ACC112 (cell line): ENCODE data around the gene CDH18.

ENCODE experiments used
- H2AFZ ChIP-seq: fragments of 200-600 bp; sonication (generic); one replicate; pipeline ENCODE4 v1.6.0; 2017; ENCODE audit warnings: antibody characterized with exemption, low read length; ENCODE audit not compliant: unreplicated experiment
- H3K27ac ChIP-seq: fragments of 200-600 bp; sonication (generic); 2 replicates; pipeline ENCODE4 v1.5.1; 2014; ENCODE audit warnings: low read depth, mild to moderate bottlenecking, antibody characterized with exemption, low read length, moderate library complexity
- H3K27me3 ChIP-seq: fragments of 200-600 bp; sonication (generic); 2 replicates; pipeline ENCODE4 v1.6.1; 2014; ENCODE audit warnings: mild to moderate bottlenecking, antibody characterized with exemption, low read length, moderate library complexity, mixed read lengths; ENCODE audit not compliant: insufficient read depth
- H3K36me3 ChIP-seq: fragments of 200-600 bp; sonication (generic); 2 replicates; pipeline ENCODE4 v1.6.1; 2016; ENCODE audit warnings: mild to moderate bottlenecking, antibody characterized with exemption, low read length, moderate library complexity, mixed read lengths; ENCODE audit not compliant: insufficient read depth
- H3K4me1 ChIP-seq: fragments of 200-600 bp; sonication (generic); one replicate; pipeline ENCODE4 v1.6.1; 2016; ENCODE audit warnings: low read length, mixed read lengths; ENCODE audit not compliant: insufficient read depth, unreplicated experiment, control insufficient read depth
- H3K4me3 ChIP-seq: fragments of 200-600 bp; sonication (generic); 2 replicates; pipeline ENCODE4 v1.5.1; 2014; ENCODE audit warnings: mild to moderate bottlenecking, low read depth, low read length
- H3K79me2 ChIP-seq: fragments of 200-600 bp; sonication (generic); one replicate; pipeline ENCODE4 v1.6.0; 2016; ENCODE audit warnings: low read length; ENCODE audit not compliant: control insufficient read depth, unreplicated experiment, insufficient read depth

Gene CDH18

GRCh38 chr5:19546521-19546920 is 441.5 kb downstream of the CDH18 start:
- Histone ChIP-seq H3K36me3 (no peaks in the 10 kb centered on the region), H3K27ac (no peak overlapping the region), H2AFZ (no peak overlapping the region), H3K27me3 (no peaks in the 10 kb centered on the region), H3K4me3 (no peak overlapping the region), H3K4me1 (peaks cover 5% of the 10 kb centered on the region), H3K79me2 (no peaks in the 10 kb centered on the region)

DNA sequence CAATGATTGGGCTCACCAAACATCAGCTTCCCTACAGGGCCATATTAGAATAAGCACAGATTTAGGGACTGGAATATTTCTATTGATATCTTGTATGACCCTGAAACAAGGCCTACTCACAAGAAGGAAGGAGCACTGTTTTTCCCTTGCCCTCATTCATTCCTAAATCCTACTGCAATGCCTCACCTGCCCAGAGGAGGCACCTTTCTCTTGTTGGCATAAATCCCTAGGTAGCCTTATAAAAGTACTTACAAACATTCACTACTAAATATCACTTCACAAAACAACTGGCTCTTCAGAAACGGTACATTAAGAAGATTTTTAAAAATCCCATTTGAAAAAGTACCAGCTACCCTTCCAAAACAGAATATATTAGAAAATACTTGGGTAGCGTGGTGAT is 449.4 kb downstream of the CDH18 start:
- Histone ChIP-seq H3K4me3 (no peak overlapping the region), H3K4me1 (no peaks in the 10 kb centered on the region)

DNA sequence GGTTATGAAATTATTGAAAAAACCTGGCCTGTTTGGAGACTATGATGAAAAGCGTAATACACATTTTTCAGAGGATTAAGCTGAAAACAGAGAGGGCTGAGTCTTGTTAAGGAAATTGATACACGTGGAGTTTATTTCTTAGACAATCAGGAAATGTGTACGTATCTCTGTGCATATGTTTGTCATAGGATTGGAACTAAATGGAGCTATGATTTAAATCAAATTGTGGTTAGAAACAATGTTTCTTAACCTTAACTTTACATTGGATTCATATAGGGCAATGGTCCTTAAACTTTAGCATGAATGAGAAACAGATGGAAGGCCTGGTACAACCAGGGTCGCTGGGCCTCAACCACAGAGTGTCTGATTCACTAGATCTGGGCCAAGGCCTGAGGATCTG is 451.6 kb downstream of the CDH18 start:
- no peak overlapping the region for H3K4me3 ChIP-seq
- H3K79me2 ChIP-seq, result no peaks in the 10 kb centered on the region
- peaks cover 2% of the 10 kb centered on the region for H3K4me1 ChIP-seq
- H2AFZ ChIP-seq, result no peak overlapping the region
- H3K36me3 ChIP-seq, result no peaks in the 10 kb centered on the region
- no peak overlapping the region for H3K27ac ChIP-seq
- H3K27me3 ChIP-seq, result no peaks in the 10 kb centered on the region

More for the DNA sequence above, 449.4 kb downstream of the CDH18 start:
- H3K36me3 ChIP-seq, result no peaks in the 10 kb centered on the region
- no peak overlapping the region for H2AFZ ChIP-seq
- H3K27ac ChIP-seq, result no peak overlapping the region
- H3K27me3 ChIP-seq, result no peaks in the 10 kb centered on the region
- H3K79me2 ChIP-seq, result no peaks in the 10 kb centered on the region

DNA sequence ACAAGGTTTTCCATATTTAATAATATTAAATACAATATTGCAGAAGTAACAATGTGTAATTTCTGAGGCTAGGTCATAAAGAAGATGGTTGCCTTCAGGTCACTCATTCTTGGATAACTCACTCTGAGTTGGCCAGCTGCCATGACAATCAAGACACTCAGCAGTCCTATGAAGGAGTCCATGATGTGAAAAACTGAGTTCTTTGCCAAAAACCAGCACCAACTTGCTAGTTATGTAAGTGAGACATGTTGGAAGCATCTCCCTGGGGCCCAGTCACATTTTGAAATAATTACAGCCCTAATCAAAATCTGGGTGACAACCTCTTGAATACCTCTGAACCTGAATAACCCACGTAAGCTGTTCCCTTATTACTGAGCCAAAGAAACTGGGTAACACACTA is 453.2 kb downstream of the CDH18 start:
- Histone ChIP-seq H3K36me3 (no peaks in the 10 kb centered on the region), H3K4me1 (peaks cover 3% of the 10 kb centered on the region), H3K79me2 (no peaks in the 10 kb centered on the region), H3K4me3 (no peak overlapping the region), H3K27me3 (no peaks in the 10 kb centered on the region), H2AFZ (no peak overlapping the region), H3K27ac (no peak overlapping the region)

GRCh38 chr5:19532936-19533335 is 455.1 kb downstream of the CDH18 start:
- Histone ChIP-seq H3K36me3 (no peaks in the 10 kb centered on the region), H3K27ac (no peak overlapping the region), H3K4me1 (peaks cover 3% of the 10 kb centered on the region), H2AFZ (no peak overlapping the region), H3K79me2 (no peaks in the 10 kb centered on the region), H3K4me3 (no peak overlapping the region), H3K27me3 (no peaks in the 10 kb centered on the region)

- peaks cover 3% of the 10 kb centered on the region for H3K4me1 ChIP-seq
- H3K36me3 ChIP-seq, result no peaks in the 10 kb centered on the region
- no peak overlapping the region for H3K4me3 ChIP-seq
- no peak overlapping the region for H3K27ac ChIP-seq
- no peaks in the 10 kb centered on the region for H3K79me2 ChIP-seq
- H3K27me3 ChIP-seq, result no peaks in the 10 kb centered on the region
- H2AFZ ChIP-seq, result no peak overlapping the region
These were observed 456.5 kb downstream of the CDH18 start for GRCh38 chr5:19531374-19531952.

DNA sequence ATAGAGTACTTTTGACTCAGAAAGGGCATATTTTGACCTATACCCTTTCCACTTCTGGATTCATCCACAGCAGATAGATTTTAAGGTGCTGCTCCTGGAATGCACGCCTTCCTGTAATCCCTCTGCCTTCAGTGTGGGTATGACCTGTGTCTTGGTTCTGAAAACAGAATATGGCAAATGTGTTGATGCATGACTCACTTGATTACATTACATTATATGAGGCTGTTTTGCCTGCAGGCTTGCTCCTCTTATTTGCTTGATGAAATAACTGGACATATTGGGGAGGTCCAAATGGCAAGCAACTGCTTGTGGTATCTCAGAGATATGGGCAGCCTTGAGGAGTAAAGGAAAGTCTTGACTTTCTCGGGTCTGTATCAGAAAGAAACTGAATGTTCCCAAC is 468.6 kb downstream of the CDH18 start:
- H3K4me3 ChIP-seq, result no peak overlapping the region
- no peak overlapping the region for H3K27ac ChIP-seq
- no peaks in the 10 kb centered on the region for H3K79me2 ChIP-seq
- H3K36me3 ChIP-seq, result no peaks in the 10 kb centered on the region
- H3K4me1 ChIP-seq, result no peaks in the 10 kb centered on the region
- H3K27me3 ChIP-seq, result no peaks in the 10 kb centered on the region
- H2AFZ ChIP-seq, result no peak overlapping the region

GRCh38 chr5:19498852-19499251 is 489.1 kb downstream of the CDH18 start:
- H3K4me3 ChIP-seq, result no peak overlapping the region
- no peaks in the 10 kb centered on the region for H3K36me3 ChIP-seq
- H2AFZ ChIP-seq, result peak overlapping the region; percentile 30
- no peaks in the 10 kb centered on the region for H3K79me2 ChIP-seq
- no peak overlapping the region for H3K27ac ChIP-seq
- peaks cover 20% of the 10 kb centered on the region for H3K4me1 ChIP-seq
- H3K27me3 ChIP-seq, result no peaks in the 10 kb centered on the region

GRCh38 chr5:19497229-19497815 is 490.7 kb downstream of the CDH18 start:
- Histone ChIP-seq H2AFZ (no peak overlapping the region), H3K27me3 (no peaks in the 10 kb centered on the region), H3K79me2 (no peaks in the 10 kb centered on the region), H3K27ac (no peak overlapping the region), H3K4me3 (no peak overlapping the region), H3K36me3 (no peaks in the 10 kb centered on the region), H3K4me1 (peaks cover 26% of the 10 kb centered on the region)

- peak overlapping the region; percentile 15; the same call in 1 of the 2 replicates for H3K27ac ChIP-seq
- peaks cover 37% of the 10 kb centered on the region for H3K4me1 ChIP-seq
- no peaks in the 10 kb centered on the region for H3K36me3 ChIP-seq
- peak overlapping the region; percentile 44; the same call in 1 of the 2 replicates for H3K4me3 ChIP-seq
- H2AFZ ChIP-seq, result peak overlapping the region; percentile 73
- H3K27me3 ChIP-seq, result no peaks in the 10 kb centered on the region
- no peaks in the 10 kb centered on the region for H3K79me2 ChIP-seq
These were observed 491.9 kb downstream of the CDH18 start for GRCh38 chr5:19496056-19496455.

DNA sequence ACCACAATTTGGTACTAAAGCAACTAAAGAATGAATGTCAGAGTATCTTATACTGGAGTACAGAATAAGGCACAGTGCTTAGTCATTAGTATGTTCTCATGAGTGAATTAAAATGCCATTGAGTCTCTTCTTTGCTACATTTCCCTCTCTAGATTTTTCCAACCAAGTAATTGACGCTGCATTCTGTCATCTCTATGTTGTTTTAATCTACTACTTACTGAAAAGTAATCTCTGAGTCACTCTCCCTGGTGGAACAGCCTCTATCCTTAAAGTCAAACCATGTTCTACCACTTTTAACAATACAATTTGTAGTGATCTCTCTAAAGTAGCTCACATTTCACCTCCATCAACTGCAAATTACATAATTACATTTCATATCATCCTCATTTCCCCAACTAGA is 495.1 kb downstream of the CDH18 start:
- Histone ChIP-seq H3K4me3 (no peak overlapping the region), H3K4me1 (peaks cover 36% of the 10 kb centered on the region), H3K27ac (peak overlapping the region; percentile 47), H3K27me3 (no peaks in the 10 kb centered on the region), H2AFZ (peak overlapping the region; percentile 19), H3K36me3 (no peaks in the 10 kb centered on the region), H3K79me2 (no peaks in the 10 kb centered on the region)
